Lower leg skin (tissue), 3 donors: Measurements from ENCODE around the gene ARHGAP22.

Source experiments
- POLR2A ChIP-seq, 2 donors: fragments of 450-650 bp; IDR thresholded peaks; one replicate each; pipeline ENCODE4 v1.6.1; 2016 to 2017; ENCODE audit warnings: antibody characterized with exemption in 2 of 2, mild to moderate bottlenecking in 1 of 2, moderate library complexity in 1 of 2
- TF ChIP-seq, protein P1 (sequence below), 3 donors: fragments of 450-650 bp; IDR thresholded peaks; one replicate each; pipeline ENCODE4 v1.5.1; 2016; ENCODE audit warnings: antibody characterized with exemption in 3 of 3, mild to moderate bottlenecking in 3 of 3, moderate library complexity in 2 of 3

DNA sequence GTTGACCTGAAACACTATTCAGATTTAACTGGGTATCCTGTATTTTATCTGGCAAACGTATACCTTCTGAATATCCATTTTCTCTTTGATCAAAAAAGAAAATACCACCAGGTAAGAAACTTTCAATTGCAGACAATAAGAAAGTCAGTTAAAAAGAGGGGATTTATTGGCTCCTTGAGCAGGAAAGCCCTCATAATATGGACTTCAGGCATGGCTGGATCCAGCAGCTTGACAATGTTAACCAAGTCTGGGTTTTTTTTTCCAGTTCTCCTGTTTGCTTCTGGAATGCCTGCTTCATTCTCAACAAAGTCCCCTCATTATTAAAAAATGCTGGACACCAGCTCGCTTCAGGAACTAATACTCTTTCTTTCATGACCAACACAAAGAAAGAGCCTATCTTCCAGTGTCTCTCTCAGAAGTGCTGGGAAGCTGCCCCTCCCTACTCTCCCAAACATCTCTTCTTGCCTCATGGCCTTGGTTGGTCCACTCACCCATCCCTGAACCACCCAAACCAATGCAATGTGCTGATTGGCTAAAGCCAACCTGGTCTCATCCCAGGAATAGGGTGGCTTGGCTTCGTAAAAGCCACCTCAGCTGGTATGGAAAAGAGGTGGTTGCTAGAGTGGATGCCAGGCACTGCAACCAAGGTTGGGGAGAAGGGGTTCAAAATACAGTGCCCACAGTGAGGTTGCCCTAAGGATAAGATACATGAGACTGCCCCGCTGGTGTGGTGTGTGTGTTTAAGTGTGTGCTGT lies 49.2 kb upstream of the ARHGAP22 start:
- TF ChIP-seq, protein P1, sequence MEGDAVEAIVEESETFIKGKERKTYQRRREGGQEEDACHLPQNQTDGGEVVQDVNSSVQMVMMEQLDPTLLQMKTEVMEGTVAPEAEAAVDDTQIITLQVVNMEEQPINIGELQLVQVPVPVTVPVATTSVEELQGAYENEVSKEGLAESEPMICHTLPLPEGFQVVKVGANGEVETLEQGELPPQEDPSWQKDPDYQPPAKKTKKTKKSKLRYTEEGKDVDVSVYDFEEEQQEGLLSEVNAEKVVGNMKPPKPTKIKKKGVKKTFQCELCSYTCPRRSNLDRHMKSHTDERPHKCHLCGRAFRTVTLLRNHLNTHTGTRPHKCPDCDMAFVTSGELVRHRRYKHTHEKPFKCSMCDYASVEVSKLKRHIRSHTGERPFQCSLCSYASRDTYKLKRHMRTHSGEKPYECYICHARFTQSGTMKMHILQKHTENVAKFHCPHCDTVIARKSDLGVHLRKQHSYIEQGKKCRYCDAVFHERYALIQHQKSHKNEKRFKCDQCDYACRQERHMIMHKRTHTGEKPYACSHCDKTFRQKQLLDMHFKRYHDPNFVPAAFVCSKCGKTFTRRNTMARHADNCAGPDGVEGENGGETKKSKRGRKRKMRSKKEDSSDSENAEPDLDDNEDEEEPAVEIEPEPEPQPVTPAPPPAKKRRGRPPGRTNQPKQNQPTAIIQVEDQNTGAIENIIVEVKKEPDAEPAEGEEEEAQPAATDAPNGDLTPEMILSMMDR (IDR thresholded peaks at IDR 0.05): no peak
- no peak for TF ChIP-seq POLR2A (IDR thresholded peaks at IDR 0.05)
